Parathyroid adenoma (tissue), 2 donors: ENCODE data around the gene SH3GL1.

Experiments
- H2AFZ ChIP-seq: fragments of 300-600 bp; sonication (generic); one replicate; pipeline ENCODE4 v1.7.0; 2017; ENCODE audit warnings: antibody characterized with exemption, mild to moderate bottlenecking
- H3K27ac ChIP-seq: fragments of 300-600 bp; sonication (generic); one replicate; pipeline ENCODE4 v1.7.0; 2017
- H3K27me3 ChIP-seq: fragments of 300-600 bp; sonication (generic); one replicate; pipeline ENCODE4 v1.7.0; 2017; ENCODE audit warnings: low read length; ENCODE audit not compliant: control insufficient read depth, insufficient read depth
- H3K36me3 ChIP-seq: fragments of 300-600 bp; sonication (generic); one replicate; pipeline ENCODE4 v1.7.0; 2017; ENCODE audit warnings: low read length; ENCODE audit not compliant: control insufficient read depth, insufficient read depth
- H3K4me1 ChIP-seq: fragments of 300-600 bp; sonication (generic); one replicate; pipeline ENCODE4 v1.7.0; 2017; ENCODE audit warnings: control low read depth
- H3K4me2 ChIP-seq: fragments of 300-600 bp; sonication (generic); one replicate; pipeline ENCODE4 v1.7.0; 2017; ENCODE audit warnings: low read length
- H3K4me3 ChIP-seq: fragments of 300-600 bp; sonication (generic); one replicate; pipeline ENCODE4 v1.7.0; 2017; ENCODE audit warnings: low read depth, low read length
- H3K79me2 ChIP-seq: fragments of 300-600 bp; sonication (generic); one replicate; pipeline ENCODE4 v1.7.0; 2017; ENCODE audit warnings: control low read depth
- H3K9ac ChIP-seq: fragments of 300-600 bp; sonication (generic); one replicate; pipeline ENCODE4 v1.7.0; 2017; ENCODE audit warnings: mild to moderate bottlenecking
- H3K9me3 ChIP-seq: fragments of 300-600 bp; sonication (generic); one replicate; pipeline ENCODE4 v1.7.0; 2017; ENCODE audit warnings: low read length; ENCODE audit not compliant: control insufficient read depth
- CTCF ChIP-seq: fragments of 300-600 bp; sonication (generic); IDR thresholded peaks from one replicate; pipeline ENCODE4 v1.7.0; 2017; ENCODE audit warnings: antibody characterized with exemption, mild to moderate bottlenecking
- donor health status: primary hyperparathyroidism.

The SH3GL1 gene

GRCh38 chr19:4439243-4439642 lies 38.9 kb upstream of the SH3GL1 start:
- TF ChIP-seq CTCF: no peak
- Histone ChIP-seq H3K4me3 (no peak overlapping the region), H3K9ac (no peak overlapping the region), H3K4me1 (no peaks in the 10 kb centered on the region), H3K27ac (no peak overlapping the region), H2AFZ (no peak overlapping the region), H3K9me3 (no peaks in the 10 kb centered on the region), H3K27me3 (no peaks in the 10 kb centered on the region), H3K36me3 (no peaks in the 10 kb centered on the region), H3K79me2 (no peaks in the 10 kb centered on the region), H3K4me2 (no peak overlapping the region)

GRCh38 chr19:4437103-4437502 lies 36.8 kb upstream of the SH3GL1 start:
- no peaks in the 10 kb centered on the region for H3K9me3 ChIP-seq
- no peak overlapping the region for H2AFZ ChIP-seq
- H3K4me3 ChIP-seq: no peak overlapping the region
- H3K79me2 ChIP-seq: no peaks in the 10 kb centered on the region
- no peaks in the 10 kb centered on the region for H3K27me3 ChIP-seq
- no peaks in the 10 kb centered on the region for H3K4me1 ChIP-seq
- H3K36me3 ChIP-seq: no peaks in the 10 kb centered on the region
- no peak overlapping the region for H3K9ac ChIP-seq
- no peak overlapping the region for H3K27ac ChIP-seq
- no peak overlapping the region for H3K4me2 ChIP-seq
- no peak for TF ChIP-seq CTCF

GRCh38 chr19:4436231-4436630 lies 35.9 kb upstream of the SH3GL1 start:
- no peak for TF ChIP-seq CTCF
- Histone ChIP-seq H3K4me3 (no peak overlapping the region), H3K79me2 (no peaks in the 10 kb centered on the region), H3K9ac (no peak overlapping the region), H3K4me1 (no peaks in the 10 kb centered on the region), H3K4me2 (no peak overlapping the region), H3K9me3 (no peaks in the 10 kb centered on the region), H2AFZ (no peak overlapping the region), H3K27ac (no peak overlapping the region), H3K27me3 (no peaks in the 10 kb centered on the region), H3K36me3 (no peaks in the 10 kb centered on the region)

- no peak for TF ChIP-seq CTCF
- Histone ChIP-seq H3K27ac (no peak overlapping the region), H2AFZ (no peak overlapping the region), H3K4me1 (no peaks in the 10 kb centered on the region), H3K36me3 (no peaks in the 10 kb centered on the region), H3K9ac (no peak overlapping the region), H3K4me2 (no peak overlapping the region), H3K79me2 (no peaks in the 10 kb centered on the region), H3K27me3 (no peaks in the 10 kb centered on the region), H3K9me3 (no peaks in the 10 kb centered on the region), H3K4me3 (no peak overlapping the region)
Observed at GRCh38 chr19:4434391-4434790, 34.0 kb upstream of the SH3GL1 start.

- H2AFZ ChIP-seq: no peak overlapping the region
- no peaks in the 10 kb centered on the region for H3K27me3 ChIP-seq
- H3K79me2 ChIP-seq: no peaks in the 10 kb centered on the region
- no peaks in the 10 kb centered on the region for H3K36me3 ChIP-seq
- H3K4me2 ChIP-seq: no peak overlapping the region
- H3K27ac ChIP-seq: no peak overlapping the region
- H3K4me3 ChIP-seq: no peak overlapping the region
- H3K9me3 ChIP-seq: no peaks in the 10 kb centered on the region
- no peak overlapping the region for H3K9ac ChIP-seq
- no peak for TF ChIP-seq CTCF
- no peaks in the 10 kb centered on the region for H3K4me1 ChIP-seq
Observed at GRCh38 chr19:4432918-4433506, 32.7 kb upstream of the SH3GL1 start.
